GM12891 (cell line): ENCODE results near the gene RALGDS.
A peak's percentile ranks its signal among the peaks of the same experiment; 100 is the strongest.

Source experiments
- DNase-seq: peaks from one replicate; pipeline ENCODE4 v3.0.0; 2011; ENCODE audit warnings: low spot score; ENCODE audit not compliant: insufficient read length
- FAIRE-seq: peaks from 2 replicates; lab custom pipeline; 2011; peaks lifted over from hg19 to GRCh38; lab: Jason Lieb, UNC
- PAX5 ChIP-seq: IDR thresholded peaks from 2 replicates; pipeline ENCODE4 v1.6.1; 2011; ENCODE audit warnings: low read length, moderate library complexity, mild to moderate bottlenecking; ENCODE audit not compliant: insufficient read depth, severe bottlenecking
- POLR2A ChIP-seq: IDR thresholded peaks from 2 replicates; pipeline ENCODE4 v1.6.1; 2011; ENCODE audit warnings: low read depth, low read length, control low read depth
- POLR2AphosphoS5 ChIP-seq: IDR thresholded peaks from 2 replicates; pipeline ENCODE4 v1.6.1; 2011; ENCODE audit warnings: low read depth, low read length, control low read depth
- POU2F2 ChIP-seq: IDR thresholded peaks from 2 replicates; pipeline ENCODE4 v1.6.1; 2011; ENCODE audit warnings: low read depth, mild to moderate bottlenecking, control low read depth, low read length, moderate library complexity
- SPI1 ChIP-seq: IDR thresholded peaks from 2 replicates; pipeline ENCODE4 v1.6.1; 2011; ENCODE audit warnings: low read depth, low read length, control low read depth
- TAF1 ChIP-seq: IDR thresholded peaks from 2 replicates; pipeline ENCODE4 v1.6.1; 2011; ENCODE audit warnings: low read depth, low read length, control low read depth

RALGDS gene

GRCh38 chr9:133113163-133113948 is 7.7 kb downstream of the RALGDS start:
- TF ChIP-seq SPI1 (no peak), POLR2A (no peak), POU2F2 (no peak), TAF1 (no peak), POLR2AphosphoS5 (no peak), PAX5 (no peak)
- FAIRE-seq (no peak), DNase-seq (no peak)

GRCh38 chr9:133112663-133113026 is 8.4 kb downstream of the RALGDS start:
- DNase-seq (no peak), FAIRE-seq (peak; percentile 82)
- TF ChIP-seq POU2F2: no peak
- TF ChIP-seq PAX5: no peak
- TF ChIP-seq POLR2A: no peak
- no peak for TF ChIP-seq SPI1
- no peak for TF ChIP-seq TAF1
- no peak for TF ChIP-seq POLR2AphosphoS5

- no peak for DNase-seq
- TF ChIP-seq POLR2AphosphoS5: no peak
- TF ChIP-seq POLR2A: no peak
- no peak for TF ChIP-seq PAX5
- no peak for TF ChIP-seq POU2F2
- TF ChIP-seq TAF1: no peak
- TF ChIP-seq SPI1: no peak
- FAIRE-seq: no peak
Observed at GRCh38 chr9:133111808-133112662, 9.0 kb downstream of the RALGDS start.

- FAIRE-seq (no peak), DNase-seq (no peak)
- TF ChIP-seq SPI1: no peak
Observed at GRCh38 chr9:133109931-133110650, 10.9 kb downstream of the RALGDS start.

- TF ChIP-seq TAF1: no peak
- TF ChIP-seq PAX5: no peak
- no peak for TF ChIP-seq POLR2A
- no peak for TF ChIP-seq SPI1
- TF ChIP-seq POLR2AphosphoS5: no peak
- TF ChIP-seq POU2F2: no peak
- no peak for DNase-seq
- no peak for FAIRE-seq
Observed at GRCh38 chr9:133108794-133109641, 12.0 kb downstream of the RALGDS start.

- no peak for DNase-seq
- TF ChIP-seq POU2F2 (no peak), TAF1 (no peak), PAX5 (no peak), POLR2AphosphoS5 (no peak), POLR2A (no peak), SPI1 (no peak)
- no peak for FAIRE-seq
Observed at GRCh38 chr9:133107961-133108793, 12.9 kb downstream of the RALGDS start.

GRCh38 chr9:133107245-133107722 is 13.8 kb downstream of the RALGDS start:
- FAIRE-seq: no peak

More at GRCh38 chr9:133107245-133107722, 13.8 kb downstream of the RALGDS start:
- no peak for TF ChIP-seq POU2F2
- TF ChIP-seq POLR2A: no peak
- no peak for TF ChIP-seq POLR2AphosphoS5
- DNase-seq: no peak
